ENCODE results near the gene RELT.

The RELT gene

DNA sequence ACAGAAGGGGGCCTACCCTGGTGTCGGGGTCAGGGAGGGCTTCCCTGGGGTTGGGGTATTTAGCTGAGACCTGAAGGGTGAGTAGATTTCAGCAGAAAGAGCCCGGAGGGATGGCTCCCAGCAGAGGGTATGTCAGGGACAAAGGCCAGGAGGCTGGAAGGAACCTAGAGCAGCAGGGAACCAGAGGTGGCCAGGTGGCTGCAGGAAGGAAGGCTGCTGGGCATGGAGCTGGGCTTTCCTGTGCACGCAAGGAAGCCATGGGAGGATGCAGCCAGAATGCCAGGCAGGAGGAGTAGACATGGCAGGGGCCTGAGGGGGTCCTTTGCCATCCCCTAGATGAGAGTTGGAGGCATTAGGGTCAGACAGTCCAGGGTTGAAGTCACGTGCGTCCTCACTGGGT is 27.4 kb upstream of the RELT start:
- DNase-seq, result no peak

DNA sequence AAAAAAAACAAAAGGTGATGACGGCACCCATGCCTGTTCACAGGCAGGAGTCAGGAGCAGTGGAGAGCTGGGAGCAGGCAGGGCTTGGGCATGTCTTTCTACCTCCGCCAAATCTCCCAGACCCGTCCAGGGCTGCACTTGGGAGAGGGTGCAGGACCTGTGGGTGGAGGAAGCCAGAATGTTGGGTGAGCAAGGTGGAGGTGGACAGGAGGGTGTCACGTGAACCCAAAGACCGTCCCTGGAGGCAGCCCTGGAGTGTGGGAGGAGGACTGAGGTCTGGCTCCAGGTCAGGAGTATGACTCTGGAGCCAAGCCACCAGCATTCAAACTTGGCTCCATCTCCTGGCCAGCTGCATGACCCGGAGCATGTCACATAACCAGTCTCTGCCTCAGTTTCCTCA is 26.6 kb upstream of the RELT start:
- DNase-seq, result no peak

DNA sequence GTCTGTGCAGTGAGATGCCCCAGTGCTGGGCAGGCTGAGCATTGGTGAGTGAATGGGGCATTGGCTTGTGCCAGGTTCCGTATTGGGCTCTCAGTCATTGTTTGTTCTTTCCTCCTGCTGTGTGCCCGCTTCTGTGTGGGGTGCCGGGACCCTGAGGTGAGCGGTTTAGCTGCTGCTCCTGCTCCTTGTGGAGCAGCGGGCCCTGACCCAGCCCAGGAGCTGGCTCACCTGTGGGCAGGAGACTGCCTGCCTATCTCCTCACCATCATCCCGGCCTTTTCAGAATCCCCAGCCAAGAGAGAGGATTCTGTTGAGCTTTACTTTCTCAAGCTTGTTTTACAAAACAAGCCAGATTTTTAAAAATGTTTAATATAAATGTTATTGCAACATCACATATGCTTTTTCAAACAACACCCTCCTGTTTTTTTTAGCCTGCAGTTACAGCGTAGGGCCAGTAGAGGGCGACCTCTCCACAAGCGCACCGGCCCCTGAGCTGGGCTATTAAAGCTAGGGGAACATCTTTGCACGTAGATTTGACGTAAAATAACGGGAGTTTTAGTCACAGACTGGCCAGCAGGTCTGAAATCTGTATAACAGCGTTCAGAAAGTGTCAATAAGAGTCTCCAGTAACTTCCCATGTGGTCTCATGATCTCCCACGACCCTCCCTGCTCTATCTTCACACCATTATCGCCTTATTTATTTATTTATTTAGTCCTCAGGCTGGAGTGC is 25.1 kb upstream of the RELT start:
- peak in 1 of 2 experiments; percentile 75 for DNase-seq

DNA sequence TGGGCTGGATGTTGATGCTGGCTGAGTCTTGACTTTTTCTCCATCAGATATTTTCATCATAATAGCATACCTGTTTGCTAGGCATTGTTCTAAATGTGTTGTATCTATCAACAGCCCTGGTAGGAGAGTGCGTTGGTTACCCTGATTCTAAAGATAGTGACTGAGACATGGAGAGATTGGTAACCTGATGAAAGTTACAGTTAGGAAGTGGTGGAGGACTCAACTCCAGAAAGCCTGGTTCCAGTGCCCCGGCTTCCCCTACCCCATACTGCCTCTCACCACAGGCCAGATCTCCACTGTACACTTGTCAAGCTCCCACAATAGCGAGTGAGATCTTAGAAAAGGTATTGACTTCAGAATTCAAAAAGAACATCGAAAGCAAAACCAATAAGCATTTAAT is 22.8 kb upstream of the RELT start:
- no peak for DNase-seq

DNA sequence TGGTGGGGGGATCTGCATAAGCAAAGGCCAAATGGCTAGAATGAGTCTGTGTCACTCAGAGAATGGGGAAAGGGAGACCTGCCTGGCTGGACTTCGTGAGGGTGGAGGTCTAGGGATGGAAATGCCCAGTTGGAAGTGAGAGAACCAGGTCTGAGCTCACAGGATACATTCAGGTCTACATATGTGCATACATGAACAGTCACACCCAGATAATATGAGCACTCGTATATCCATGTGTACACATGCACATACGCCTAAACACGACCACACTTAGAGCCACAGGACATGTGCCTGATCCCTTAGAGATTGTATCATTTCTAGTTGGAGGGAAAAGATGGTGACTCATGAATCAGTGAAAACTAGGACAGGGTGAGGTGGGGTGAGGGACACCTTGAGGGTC is 21.1 kb upstream of the RELT start:
- DNase-seq, result no peak

DNA sequence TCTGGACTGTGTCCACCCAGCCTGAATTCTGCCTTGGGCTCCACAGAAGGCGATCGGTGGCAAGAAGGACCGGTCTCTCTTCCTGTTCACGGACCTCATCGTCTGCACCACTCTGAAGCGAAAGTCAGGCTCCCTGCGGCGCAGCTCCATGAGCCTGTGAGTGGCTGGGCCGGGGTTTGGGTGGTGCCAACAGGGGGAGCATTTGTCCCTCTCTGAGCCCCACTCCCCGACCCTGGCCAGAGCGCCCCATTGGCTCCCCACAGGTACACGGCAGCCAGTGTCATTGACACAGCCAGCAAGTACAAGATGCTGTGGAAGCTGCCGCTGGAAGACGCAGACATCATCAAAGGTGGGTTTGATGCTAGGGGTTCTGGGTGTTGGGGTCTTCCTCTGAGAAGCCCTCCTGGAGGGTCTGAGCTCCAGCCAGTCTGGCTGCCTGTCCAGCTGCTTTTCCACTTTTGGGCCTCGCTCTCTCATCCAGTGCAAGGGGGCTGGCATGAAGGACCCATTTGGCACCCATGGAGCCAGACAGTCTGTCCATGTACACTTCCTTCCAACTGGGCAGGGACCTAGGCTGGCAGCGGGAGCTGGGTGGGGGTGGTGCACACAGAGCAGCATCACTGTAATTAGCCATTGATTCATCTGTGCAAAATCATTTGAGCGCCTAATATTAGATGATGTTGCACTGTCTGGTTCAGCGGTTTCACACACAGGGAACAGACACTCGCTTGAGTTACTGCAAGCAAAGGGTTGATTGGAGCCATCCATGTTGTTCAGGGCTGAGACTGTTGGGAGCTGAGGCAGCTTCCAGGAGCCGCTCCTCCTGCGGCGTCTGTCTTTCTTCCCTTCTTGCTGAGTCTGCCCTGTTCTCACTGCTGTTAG is 19.0 kb upstream of the RELT start:
- no peak for DNase-seq

DNA sequence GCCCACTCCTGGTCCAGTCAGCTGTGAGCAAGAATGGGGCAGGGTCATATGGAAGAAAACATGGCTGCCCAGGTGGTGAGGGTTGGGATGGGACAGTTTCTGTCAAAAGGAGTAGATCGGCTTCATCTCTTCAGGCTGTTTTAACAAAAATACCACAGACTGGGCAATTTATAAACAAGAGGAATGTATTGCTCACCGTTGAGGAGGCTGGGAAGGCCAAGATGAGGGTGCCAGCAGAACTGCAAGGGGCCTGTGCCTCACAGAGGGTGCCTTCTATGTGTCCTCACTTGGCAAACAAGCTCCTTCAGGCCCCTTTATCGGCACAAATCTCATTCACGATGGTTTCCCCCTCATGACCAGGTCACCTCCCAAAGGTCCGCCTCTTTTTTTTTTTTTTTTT is 18.1 kb upstream of the RELT start:
- no peak for DNase-seq

DNA sequence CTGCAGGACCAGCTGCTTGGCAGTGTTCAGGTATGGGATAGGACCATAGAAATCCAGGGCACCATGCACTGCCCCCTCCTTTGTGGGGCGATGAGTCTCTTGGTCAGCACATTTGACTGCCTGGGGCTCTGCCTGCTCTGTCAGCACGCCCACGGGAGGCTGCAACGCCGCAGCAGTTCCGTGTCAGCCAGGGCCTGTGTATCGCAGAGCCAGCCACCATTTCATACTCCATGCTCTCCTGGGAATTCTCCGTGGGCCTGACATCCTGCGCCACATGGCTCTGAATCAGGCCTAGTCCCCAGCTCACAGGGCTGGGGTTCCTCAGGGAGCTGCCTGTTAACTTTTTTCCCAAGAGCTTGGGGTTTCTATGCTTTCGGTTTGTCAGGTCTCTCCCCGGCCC is 16.9 kb upstream of the RELT start:
- DNase-seq, result no peak

DNA sequence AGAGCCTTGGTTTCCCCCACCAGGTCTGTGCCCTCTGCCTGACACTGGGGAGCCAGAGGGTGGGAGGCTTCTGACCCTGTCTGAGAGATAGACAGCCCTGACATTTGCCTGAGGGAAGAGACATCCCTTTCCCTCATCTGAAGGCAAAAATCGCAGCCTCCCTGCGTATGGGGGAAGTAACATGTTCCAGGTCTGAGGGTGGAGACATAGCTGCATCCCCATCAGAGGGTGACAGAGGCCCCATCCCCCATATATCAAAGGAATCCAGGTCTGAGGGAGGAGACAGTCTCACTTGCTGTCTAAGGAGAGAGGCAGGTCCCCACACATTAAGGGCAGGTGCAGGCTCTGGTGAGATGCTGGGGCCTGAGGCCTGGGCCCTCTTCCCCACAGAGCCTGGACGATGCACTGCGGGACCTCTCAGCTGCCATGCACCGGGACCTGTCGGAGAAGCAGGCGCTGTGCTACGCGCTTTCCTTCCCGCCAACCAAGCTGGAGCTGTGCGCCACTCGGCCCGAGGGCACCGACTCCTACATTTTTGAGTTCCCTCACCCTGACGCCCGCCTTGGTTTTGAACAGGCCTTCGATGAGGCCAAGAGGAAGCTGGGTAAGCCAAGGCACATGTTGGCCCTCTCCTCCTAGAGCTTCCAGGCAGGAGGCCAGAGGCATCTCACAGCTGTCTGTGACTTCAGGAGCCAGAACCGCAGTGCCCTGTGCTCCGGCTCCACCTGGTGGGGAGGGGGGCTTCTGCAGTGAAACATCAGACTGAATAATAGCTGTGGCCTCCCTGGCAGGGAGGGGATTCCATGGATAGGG is 16.1 kb upstream of the RELT start:
- peak in 1 of 2 experiments; percentile 26 for DNase-seq

DNA sequence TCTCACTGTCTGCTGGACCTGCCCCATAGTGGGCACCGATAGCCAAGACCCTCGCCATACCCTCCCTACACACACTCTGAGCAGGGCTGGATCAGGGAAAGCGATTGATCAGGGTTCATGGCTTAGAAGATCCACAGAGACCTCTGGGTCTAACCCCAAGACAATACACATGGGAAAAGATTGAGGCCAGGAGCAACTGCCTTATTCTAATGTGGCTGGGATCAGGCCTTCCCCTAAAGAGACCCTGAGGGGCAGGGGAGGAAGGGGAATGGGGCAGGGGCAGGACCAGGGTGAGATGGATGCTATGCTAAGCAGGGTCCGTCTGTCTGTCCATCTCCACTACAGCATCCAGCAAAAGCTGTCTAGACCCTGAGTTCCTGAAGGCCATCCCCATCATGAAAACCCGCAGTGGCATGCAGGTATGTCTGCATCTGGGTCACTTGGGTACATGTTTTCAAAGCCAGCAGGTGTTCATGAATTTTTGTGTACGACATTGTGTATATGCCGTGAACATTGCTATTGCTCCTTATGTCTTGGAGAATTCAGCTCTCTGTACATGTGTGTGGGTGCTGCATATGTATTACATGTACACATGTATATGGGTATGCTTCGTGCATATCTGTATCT is 15.3 kb upstream of the RELT start:
- no peak for DNase-seq

DNA sequence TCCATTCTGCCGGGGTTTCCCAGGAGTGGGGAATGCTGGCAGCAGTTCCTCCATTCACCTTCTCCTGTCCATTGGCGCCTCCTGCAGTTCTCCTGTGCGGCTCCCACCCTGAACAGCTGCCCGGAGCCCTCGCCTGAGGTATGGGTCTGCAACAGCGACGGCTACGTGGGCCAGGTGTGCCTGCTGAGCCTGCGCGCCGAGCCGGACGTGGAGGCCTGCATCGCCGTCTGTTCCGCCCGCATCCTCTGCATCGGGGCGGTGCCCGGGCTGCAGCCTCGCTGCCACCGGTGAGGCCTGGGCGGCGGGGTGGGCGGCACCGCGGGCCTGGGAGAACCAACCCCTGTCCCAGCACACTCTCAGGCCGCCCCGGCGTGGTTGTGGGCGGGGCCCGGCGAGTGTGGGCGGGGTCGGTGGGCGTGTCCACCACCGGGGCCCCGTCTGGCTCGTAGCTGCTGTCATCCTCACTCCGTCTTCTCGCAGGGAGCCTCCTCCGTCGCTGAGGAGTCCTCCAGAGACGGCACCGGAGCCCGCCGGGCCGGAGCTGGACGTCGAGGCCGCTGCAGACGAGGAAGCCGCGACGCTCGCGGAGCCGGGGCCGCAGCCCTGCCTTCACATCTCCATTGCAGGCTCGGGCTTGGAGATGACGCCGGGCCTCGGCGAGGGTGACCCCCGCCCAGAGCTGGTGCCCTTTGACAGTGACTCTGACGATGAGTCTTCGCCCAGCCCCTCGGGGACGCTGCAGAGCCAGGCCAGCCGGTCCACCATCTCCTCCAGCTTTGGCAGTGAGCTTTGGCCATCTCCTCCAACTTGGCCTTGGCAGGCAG is 14.0 kb upstream of the RELT start:
- DNase-seq, result no peak

DNA sequence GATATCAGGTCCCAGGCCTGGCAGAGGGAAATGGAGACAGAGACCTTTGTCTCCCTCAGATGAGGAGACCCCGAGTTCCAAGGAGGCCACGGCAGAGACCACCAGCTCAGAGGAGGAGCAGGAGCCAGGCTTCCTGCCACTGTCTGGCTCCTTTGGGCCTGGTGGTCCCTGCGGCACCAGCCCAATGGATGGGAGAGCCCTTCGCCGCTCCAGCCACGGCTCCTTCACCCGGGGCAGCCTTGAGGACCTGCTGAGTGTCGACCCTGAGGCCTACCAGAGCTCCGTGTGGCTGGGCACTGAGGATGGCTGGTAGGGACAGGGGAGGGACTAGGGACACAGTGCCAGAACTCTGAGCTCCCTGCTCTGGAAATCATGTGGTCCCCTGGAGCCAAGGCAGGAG is 13.1 kb upstream of the RELT start:
- DNase-seq, result no peak

DNA sequence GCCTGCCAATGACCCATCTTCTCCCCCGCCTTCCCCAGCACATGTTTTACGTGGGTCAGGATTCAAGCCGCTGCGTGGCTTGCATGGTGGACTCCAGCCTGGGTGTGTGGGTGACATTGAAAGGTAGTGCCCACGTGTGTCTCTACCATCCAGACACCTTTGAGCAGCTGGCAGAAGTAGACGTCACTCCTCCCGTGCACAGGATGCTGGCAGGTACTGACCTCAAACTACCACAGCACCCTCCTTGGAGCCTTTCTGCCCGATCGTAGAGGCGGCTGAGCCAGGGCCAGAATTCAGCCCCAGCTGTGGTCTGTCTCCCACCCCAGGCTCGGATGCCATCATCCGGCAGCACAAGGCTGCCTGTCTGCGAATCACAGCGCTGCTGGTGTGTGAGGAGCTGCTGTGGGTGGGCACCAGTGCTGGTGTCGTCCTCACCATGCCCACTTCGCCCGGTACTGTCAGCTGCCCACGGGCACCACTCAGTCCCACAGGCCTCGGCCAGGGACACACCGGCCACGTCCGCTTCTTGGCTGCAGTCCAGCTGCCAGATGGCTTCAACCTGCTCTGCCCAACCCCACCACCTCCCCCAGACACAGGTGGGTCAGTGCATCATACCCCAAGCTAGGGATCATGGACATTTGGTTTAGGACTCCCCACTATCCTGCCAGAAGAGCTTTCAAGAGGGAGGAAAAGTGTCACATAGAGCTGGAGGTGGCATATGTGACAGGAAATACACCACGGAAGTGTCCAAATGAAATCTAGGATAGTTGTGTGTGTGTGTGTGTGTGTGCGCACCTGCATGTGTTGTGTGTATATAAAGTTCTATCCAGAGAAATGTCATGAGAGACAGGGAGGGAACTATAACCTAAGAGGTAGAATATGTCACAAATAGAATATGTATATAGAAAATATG is 10.6 kb upstream of the RELT start:
- no peak for DNase-seq

DNA sequence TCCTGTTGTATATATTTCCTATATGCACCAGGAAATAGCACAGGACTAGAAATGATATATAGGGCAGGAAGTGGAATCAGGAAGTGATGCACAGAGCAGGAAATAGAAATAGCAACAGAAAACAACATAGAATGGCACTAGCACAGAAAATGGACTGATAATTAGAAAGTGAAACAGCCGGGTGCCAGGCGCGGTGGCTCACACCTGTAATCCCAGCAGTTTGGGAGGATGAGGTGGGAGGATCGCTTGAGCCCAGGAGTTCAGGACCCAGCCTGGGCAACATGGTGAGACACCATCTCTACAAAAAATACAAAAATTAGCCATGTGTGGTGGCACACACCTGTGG is 10.0 kb upstream of the RELT start:
- DNase-seq, result no peak

DNA sequence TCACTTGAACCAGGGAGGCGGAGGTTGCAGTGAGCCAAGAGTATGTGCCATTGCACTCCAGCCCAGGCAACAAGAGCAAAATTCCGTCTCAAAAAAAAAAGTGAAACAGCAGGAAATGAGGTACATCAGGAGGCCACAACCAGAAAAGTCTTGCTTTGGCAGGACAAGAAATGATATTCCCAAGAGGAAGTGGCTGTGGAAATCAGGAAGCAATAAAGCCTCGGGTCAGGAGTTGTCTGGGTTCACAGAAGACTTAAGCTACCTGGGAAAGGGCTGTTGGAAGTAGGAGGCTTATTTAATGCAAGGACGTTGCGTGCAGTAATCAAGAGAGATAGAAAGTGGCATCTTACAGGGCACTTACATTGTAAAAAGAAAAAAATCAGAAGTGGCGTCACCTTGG is 9.2 kb upstream of the RELT start:
- no peak for DNase-seq

DNA sequence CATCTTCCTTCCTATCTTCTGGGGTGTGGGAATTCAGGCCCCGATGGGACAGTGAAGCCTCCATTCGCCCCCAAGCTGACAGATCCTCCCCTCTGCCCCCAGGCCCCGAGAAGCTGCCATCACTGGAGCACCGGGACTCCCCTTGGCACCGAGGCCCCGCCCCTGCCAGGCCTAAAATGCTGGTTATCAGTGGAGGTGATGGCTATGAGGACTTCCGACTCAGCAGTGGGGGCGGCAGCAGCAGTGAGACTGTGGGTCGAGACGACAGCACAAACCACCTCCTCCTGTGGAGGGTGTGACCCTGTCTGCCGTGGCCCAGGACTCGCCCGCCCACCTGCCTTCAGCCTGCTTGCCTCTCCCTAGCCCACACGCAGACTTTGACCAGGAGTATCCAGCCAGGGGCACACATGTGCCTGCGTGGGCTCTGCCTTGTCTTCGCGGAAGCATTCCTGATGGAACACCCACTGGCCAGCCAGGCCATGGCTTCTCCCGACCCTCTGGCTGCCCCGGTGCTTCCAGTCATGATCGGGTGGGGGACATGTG is 8.6 kb upstream of the RELT start:
- no peak for DNase-seq

DNA sequence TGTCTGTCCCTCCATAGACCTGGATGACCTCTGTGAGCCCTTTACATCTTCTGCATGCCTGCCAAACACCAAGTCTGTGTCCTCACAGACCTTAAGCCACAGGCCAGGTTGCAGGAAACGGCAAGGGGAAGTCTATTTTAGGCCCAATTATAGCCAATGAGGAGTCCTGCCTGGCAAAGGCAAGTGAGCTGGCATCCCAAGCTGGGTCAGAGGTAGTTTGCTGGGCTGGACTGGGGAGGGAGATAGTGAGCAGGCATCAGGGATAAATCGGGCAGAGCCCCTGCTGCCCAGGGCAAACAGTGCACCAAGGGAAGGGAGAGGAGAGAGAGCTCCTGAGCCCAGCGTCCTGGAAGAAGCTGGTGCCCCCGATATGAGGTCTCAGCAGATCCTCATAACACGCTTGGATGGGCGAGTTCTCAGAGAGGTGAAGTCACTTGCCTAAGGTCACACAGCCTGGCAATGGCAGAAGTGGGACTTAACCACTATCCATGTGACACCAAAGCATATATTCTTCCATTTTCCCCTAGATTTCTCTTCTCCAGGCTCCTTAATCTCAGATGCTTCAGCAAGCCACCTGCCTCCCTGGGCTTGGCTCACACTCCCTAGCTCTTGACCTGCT is 3.7 kb upstream of the RELT start:
- DNase-seq, result peak in 1 of 2 experiments; percentile 30

DNA sequence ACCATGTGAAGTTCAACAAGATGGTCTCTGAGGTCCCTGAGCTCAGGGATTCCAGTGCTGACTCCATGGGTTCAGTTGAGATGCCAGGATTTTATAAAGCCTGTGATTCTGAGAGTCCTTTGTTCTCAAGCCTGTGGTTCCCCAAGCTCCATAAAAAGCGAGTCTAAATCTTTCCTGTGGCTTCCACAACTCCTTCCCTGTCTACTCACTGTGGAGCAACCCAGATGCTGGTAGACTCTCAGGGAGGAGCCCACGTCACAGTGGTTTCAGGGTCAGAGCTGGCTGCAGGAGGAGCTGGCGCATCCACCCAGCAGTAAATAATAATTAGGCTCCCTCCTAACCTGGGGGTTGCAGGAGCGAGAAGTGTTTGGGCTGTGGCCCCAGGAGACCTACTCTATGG is 2.0 kb upstream of the RELT start:
- DNase-seq, result no peak

DNA sequence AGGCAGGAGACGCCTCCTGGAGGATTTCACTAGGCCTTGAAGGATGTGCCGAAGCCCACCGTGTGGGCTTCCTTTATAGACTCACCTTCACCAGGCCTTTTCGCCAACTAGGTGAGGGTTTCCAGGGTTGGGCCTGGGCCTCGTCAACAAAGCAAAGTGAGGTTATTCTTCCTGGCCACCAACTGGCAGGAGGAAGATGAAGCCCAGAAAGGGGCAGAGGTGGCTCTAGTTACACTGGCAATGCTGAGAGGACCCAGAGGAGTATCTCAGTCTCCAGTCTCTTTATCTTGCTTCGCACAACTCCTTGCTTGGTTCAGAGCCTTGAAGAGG is 404 bp upstream of the RELT start:
- no peak for DNase-seq

DNA sequence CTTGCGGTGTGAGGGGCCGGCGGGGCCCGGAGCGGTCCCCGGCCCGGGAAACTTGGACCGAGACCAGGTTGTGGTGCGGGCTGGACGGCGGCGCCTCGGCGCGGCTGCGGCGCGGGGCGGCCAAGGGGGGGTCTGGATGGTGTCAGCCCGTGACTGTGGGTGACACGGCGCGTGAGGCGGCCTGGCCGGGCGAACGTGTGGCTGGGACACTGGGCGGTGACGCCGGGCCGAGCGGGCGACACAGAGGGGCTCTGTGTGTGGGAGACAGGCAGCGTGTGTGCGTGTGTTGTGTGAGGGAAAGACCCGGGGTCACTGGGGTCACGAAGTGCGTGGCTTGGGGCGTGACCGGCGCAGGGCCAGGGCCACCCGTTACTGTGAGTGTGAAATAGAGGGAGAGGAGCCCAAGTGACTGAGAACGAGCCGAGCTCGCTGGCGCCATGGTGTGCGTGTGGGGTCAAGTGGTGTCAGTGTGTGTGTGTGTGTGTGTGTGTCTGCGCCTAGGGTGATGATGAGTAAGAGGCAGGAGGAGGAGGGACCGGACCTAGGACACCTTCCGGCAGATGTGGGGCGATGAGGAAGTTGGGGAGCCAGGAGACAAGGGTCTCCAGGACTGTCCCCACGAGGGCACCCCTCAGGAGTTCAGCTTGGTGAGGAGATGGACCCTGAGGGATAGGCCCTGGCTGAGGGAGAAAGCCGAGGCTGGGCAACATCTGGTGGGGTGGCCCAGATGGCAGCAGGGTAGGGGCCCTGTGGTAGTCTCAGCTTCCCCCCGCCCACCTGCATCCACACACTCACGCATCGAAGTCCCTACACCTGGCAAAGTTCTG is 817 bp downstream of the RELT start:
- peak; percentile 53 to 72 for DNase-seq

Measured in SW 1271 (cell line).